Peyer's patch (tissue), 4 donors: ENCODE results near the gene FUBP3. TPM values are rescaled to one million over a fixed set of nuclear protein-coding genes. Genes with fewer than 3 reads are reported as not detected.

Source experiments
- DNase-seq, 3 donors: peaks; one replicate each; pipeline ENCODE4 v3.0.0-alpha.2; 2017 to 2019
- H3K27ac ChIP-seq, 4 donors: fragments of 200-600 bp; sonication (generic); one replicate each; pipeline ENCODE4 v1.5.1; 2016 to 2019
- H3K27me3 ChIP-seq, 2 donors: fragments of 200-600 bp; sonication (generic); one replicate each; pipeline ENCODE4 v1.5.1; 2019
- H3K36me3 ChIP-seq, 3 donors: fragments of 200-600 bp; sonication (generic); one replicate each; pipeline ENCODE4 v1.5.1; 2016 to 2019
- H3K4me1 ChIP-seq, 4 donors: fragments of 200-600 bp; sonication (generic); one replicate each; pipeline ENCODE4 v1.5.1; 2016 to 2019
- H3K4me3 ChIP-seq, 4 donors: fragments of 200-600 bp; sonication (generic); 1 replicate in 3 of 4; 2 replicates in 1 of 4; pipeline ENCODE4 v1.5.1; 2016 to 2019; ENCODE audit warnings: mild to moderate bottlenecking in 1 of 4
- H3K9me3 ChIP-seq, 4 donors: fragments of 200-600 bp; sonication (generic); one replicate each; pipeline ENCODE4 v1.5.1; 2016 to 2019; ENCODE audit warnings: mild to moderate bottlenecking in 1 of 4
- CTCF ChIP-seq, 6 experiments: fragments of 450-650 bp in 4 of 6; fragments of 200-600 bp in 2 of 6; sonication (generic) in 1 of 6; IDR thresholded peaks; one replicate each; pipeline ENCODE4 v1.5.1; 2017 to 2019; ENCODE audit warnings: antibody characterized with exemption in 6 of 6, mild to moderate bottlenecking in 3 of 6, moderate library complexity in 1 of 6
- POLR2A ChIP-seq, 2 donors: fragments of 450-650 bp; IDR thresholded peaks; one replicate each; pipeline ENCODE4 v1.5.1; 2017; ENCODE audit warnings: antibody characterized with exemption in 2 of 2, mild to moderate bottlenecking in 2 of 2, moderate library complexity in 2 of 2
- total RNA-seq, 4 donors: library from RNA; depleted of rRNA; stranded (reverse); fragments of >200 nt; gene quantifications; one replicate each; pipeline ENCODE4 v1.1.0, GENCODE V29; 2016

Gene FUBP3
- total RNA-seq, 4 donors from 2014 or later: 27.3 to 57.8 (median 31.8) TPM

- Histone ChIP-seq H3K36me3 (no peaks in the 10 kb centered on the region), H3K9me3 (no peaks in the 10 kb centered on the region), H3K27me3 (no peaks in the 10 kb centered on the region), H3K4me1 (peaks cover 0 to 8% (median 0%) of the 10 kb centered on the region in 4 donors), H3K4me3 (no peak overlapping the region), H3K27ac (no peak overlapping the region)
- DNase-seq: no peak
- TF ChIP-seq POLR2A (IDR thresholded peaks at IDR 0.05) (no peak), CTCF (IDR thresholded peaks at IDR 0.05) (no peak)
Observed at GRCh38 chr9:130536701-130537107, 42.7 kb upstream of the FUBP3 start.

DNA sequence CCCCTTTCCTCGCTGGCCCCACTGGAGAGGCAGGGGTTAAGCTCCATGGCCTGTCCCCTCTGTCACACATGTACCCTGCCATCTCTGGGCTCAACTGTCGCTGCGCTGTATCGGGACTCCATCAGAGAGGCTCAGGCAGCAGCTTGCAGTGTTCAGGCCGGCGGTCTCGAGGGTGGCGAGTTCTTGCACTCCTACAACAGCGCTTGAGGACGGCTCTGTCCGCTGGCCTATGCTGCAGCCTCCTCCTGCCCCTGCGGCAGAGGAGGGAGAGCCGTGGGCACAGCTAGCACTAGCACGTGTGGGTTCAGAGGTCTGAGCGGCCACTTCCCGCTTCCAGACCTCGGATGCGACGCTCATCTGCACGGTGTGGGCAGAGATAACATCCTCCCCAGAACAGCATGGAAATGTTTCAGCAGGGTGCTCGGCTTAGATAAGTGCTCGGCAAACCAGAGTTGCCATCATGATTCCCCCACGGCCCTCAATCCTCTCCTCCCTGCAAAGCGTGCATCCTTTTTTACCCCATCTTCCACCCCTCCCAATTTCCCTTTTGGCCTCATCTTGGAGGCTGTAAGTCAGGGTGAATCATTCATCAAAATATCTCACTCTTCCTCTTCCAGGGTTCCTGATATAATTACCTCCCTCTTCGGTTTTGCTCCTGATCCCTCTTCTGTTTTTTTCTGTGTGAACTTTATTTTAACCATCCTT is 41.9 kb upstream of the FUBP3 start:
- Histone ChIP-seq H3K4me3 (no peak overlapping the region), H3K27me3 (no peaks in the 10 kb centered on the region), H3K27ac (no peak overlapping the region), H3K36me3 (no peaks in the 10 kb centered on the region), H3K4me1 (peaks cover 0 to 8% (median 0%) of the 10 kb centered on the region in 4 donors), H3K9me3 (no peaks in the 10 kb centered on the region)
- DNase-seq: no peak
- TF ChIP-seq POLR2A (IDR thresholded peaks at IDR 0.05): no peak
- no peak for TF ChIP-seq CTCF (IDR thresholded peaks at IDR 0.05)

DNA sequence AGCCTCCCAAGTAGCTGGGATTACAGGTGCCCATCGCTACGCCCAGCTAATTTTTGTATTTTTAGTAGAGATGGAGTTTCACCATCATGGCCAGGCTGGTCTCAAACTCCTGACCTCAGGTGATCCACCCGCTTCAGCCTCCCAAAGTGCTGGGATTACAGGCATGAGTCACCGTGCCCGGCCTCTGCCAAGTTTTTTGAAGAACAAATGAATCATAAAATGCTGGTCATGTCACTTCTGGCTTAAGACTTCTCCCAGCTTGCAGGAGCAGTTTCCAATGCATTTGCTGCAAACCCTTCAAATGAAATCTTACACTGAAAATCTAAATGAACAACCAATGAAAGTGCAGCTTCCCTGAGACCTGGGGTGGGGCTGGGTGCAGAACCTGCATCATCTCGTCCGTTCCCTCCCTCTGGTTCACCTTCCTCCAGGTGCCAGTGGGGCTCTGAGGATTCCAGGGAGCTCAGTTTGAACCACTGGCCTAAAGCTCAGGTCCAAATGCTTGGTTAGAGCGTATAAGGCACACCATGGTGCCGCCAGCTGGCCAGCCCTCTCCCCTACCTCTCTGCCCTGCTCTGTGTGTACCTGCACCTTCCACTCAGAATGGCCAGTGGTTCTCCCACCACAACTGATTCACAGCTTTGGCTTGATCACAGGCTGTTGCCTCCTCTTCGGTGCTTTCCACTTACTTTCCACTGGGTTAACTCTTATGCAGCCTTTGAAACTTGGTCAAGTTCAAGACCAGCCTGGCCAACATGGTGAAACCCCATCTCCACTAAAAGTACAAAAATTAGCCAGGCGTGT is 39.8 kb upstream of the FUBP3 start:
- no peaks in the 10 kb centered on the region for H3K27me3 ChIP-seq
- DNase-seq: no peak
- no peaks in the 10 kb centered on the region for H3K9me3 ChIP-seq
- H3K4me1 ChIP-seq: peaks cover 0 to 8% (median 0%) of the 10 kb centered on the region in 4 donors
- H3K27ac ChIP-seq: no peak overlapping the region
- no peak overlapping the region for H3K4me3 ChIP-seq
- H3K36me3 ChIP-seq: no peaks in the 10 kb centered on the region
- TF ChIP-seq CTCF (IDR thresholded peaks at IDR 0.05) (no peak), POLR2A (IDR thresholded peaks at IDR 0.05) (no peak)

DNA sequence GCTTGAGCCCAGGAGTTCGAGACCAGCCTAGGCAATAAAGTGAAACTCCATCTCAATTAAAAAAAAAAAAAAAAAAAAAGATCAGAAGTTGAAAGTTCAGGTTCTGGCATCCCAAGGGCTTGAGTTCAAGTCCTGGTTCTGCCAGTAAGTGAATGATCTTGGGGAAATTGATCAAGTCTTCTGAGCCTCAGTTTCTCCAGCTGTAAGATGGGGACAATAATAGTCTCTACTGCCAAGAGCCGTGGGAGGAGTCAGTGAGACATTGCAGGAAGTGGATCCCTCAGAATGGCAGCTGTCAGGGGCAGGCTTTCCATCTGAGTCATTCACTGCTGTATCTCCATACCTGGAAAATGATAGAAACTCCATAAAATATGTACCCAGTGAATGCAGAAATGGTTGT is 37.8 kb upstream of the FUBP3 start:
- TF ChIP-seq CTCF (IDR thresholded peaks at IDR 0.05) (no peak), POLR2A (IDR thresholded peaks at IDR 0.05) (no peak)
- DNase-seq: no peak
- Histone ChIP-seq H3K4me3 (no peak overlapping the region), H3K4me1 (no peaks in the 10 kb centered on the region), H3K9me3 (no peaks in the 10 kb centered on the region), H3K27ac (no peak overlapping the region), H3K36me3 (no peaks in the 10 kb centered on the region), H3K27me3 (no peaks in the 10 kb centered on the region)

DNA sequence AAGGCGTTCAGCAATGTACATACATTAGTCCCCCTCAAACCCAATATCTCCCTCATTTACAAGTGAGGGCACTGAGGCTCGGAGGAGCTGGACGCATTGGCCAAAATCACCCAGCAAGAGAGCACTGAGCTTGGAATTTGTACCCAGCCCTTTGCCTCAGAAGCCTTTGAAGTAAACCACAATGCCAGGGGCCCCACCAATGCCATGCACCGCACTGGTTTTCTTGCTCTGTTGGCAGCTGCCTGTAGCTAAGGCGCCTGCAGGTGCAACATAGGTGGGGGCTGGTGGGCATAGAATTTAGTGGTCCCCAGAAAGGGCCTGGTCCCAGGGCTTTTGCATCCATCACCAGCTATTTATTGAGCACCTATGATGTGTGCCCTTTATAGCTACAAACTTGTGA is 37.3 kb upstream of the FUBP3 start:
- no peaks in the 10 kb centered on the region for H3K36me3 ChIP-seq
- H3K9me3 ChIP-seq: no peaks in the 10 kb centered on the region
- no peaks in the 10 kb centered on the region for H3K27me3 ChIP-seq
- H3K27ac ChIP-seq: no peak overlapping the region
- DNase-seq: no peak
- no peak overlapping the region for H3K4me3 ChIP-seq
- TF ChIP-seq CTCF (IDR thresholded peaks at IDR 0.05) (no peak), POLR2A (IDR thresholded peaks at IDR 0.05) (no peak)
- H3K4me1 ChIP-seq: no peaks in the 10 kb centered on the region
